HFFc6 (cell line): Measurements from ENCODE around the gene SLC12A5. TPM values are rescaled to one million over a fixed set of nuclear protein-coding genes. Genes with fewer than 3 reads are reported as not detected.
"Not testable (repeated sequence)": the region's sequence is repeated elsewhere in the genome, so short reads cannot be mapped to it uniquely, and the experiment has no call there.

Source experiments
- DNase-seq: peaks from one replicate; pipeline ENCODE4 v3.0.0-alpha.2; 2018
- H3K27ac Mint-ChIP-seq: 2 replicates; pipeline ENCODE4 v1.8.0; 2020; ENCODE audit warnings: mild to moderate bottlenecking, mixed read lengths
- H3K27me3 Mint-ChIP-seq: 2 replicates; pipeline ENCODE4 v1.8.0; 2021; ENCODE audit warnings: mild to moderate bottlenecking, moderate library complexity, mixed read lengths; ENCODE audit not compliant: insufficient read depth
- H3K36me3 Mint-ChIP-seq: 2 replicates; pipeline ENCODE4 v1.8.0; 2021; ENCODE audit warnings: low read depth, mixed read lengths
- H3K4me1 Mint-ChIP-seq: 2 replicates; pipeline ENCODE4 v1.8.0; 2020; ENCODE audit warnings: low read depth, mixed read lengths
- H3K4me3 Mint-ChIP-seq: 2 replicates; pipeline ENCODE4 v1.8.0; 2020; ENCODE audit warnings: mild to moderate bottlenecking, moderate library complexity, mixed read lengths
- H3K9me3 Mint-ChIP-seq: 2 replicates; pipeline ENCODE4 v1.8.0; 2020; ENCODE audit warnings: mild to moderate bottlenecking, mixed read lengths
- total RNA-seq, 6 experiments: library from RNA; stranded (reverse); fragmentation: NEBNext Ultra II Directional; extraction: Animal tissue kit (Norgen Biotek cat#: 25700); gene quantifications; 2 replicates in 1 of 6; 3 replicates in 5 of 6; pipeline ENCODE4 v1.2.3, GENCODE V29; 2021
- TF ChIP-seq, protein P1 (sequence below): fragments of 200-600 bp; sonication (generic); IDR thresholded peaks from 2 replicates; pipeline ENCODE4 v1.5.0; 2021; ENCODE audit warnings: antibody characterized with exemption, mild to moderate bottlenecking

SLC12A5 gene
- total RNA-seq, 6 experiments from 2014 or later = 0.18 to 0.82 (median 0.52) TPM; not detected in 1

DNA sequence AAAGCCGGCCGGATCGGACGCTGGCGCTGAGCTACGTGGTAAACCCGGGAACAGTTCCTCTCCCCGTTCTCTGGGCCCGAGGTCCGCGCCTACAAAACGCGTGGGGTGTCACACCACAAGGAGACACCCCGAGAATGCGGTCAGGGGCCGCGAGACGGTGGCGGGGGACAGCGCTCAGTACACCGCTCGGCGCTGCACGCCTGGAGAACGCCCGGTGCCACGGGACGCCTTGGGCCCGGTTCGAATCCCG, 60.1 kb downstream of the SLC12A5 start:
- Mint-ChIP-seq H3K27me3 (peaks cover 4% of the 10 kb centered on the region), H3K27ac (peak overlapping the region; percentile 96), H3K4me3 (peak overlapping the region; percentile 95), H3K4me1 (peaks cover 54% of the 10 kb centered on the region), H3K36me3 (0 out of 2 replicates have a peak, but pooled peaks cover 4% of the 10 kb centered on the region), H3K9me3 (no peaks in the 10 kb centered on the region; the same call in 1 of the 2 replicates)
- TF ChIP-seq, protein P1, sequence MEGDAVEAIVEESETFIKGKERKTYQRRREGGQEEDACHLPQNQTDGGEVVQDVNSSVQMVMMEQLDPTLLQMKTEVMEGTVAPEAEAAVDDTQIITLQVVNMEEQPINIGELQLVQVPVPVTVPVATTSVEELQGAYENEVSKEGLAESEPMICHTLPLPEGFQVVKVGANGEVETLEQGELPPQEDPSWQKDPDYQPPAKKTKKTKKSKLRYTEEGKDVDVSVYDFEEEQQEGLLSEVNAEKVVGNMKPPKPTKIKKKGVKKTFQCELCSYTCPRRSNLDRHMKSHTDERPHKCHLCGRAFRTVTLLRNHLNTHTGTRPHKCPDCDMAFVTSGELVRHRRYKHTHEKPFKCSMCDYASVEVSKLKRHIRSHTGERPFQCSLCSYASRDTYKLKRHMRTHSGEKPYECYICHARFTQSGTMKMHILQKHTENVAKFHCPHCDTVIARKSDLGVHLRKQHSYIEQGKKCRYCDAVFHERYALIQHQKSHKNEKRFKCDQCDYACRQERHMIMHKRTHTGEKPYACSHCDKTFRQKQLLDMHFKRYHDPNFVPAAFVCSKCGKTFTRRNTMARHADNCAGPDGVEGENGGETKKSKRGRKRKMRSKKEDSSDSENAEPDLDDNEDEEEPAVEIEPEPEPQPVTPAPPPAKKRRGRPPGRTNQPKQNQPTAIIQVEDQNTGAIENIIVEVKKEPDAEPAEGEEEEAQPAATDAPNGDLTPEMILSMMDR = no peak
- DNase-seq = peak; percentile 7

DNA sequence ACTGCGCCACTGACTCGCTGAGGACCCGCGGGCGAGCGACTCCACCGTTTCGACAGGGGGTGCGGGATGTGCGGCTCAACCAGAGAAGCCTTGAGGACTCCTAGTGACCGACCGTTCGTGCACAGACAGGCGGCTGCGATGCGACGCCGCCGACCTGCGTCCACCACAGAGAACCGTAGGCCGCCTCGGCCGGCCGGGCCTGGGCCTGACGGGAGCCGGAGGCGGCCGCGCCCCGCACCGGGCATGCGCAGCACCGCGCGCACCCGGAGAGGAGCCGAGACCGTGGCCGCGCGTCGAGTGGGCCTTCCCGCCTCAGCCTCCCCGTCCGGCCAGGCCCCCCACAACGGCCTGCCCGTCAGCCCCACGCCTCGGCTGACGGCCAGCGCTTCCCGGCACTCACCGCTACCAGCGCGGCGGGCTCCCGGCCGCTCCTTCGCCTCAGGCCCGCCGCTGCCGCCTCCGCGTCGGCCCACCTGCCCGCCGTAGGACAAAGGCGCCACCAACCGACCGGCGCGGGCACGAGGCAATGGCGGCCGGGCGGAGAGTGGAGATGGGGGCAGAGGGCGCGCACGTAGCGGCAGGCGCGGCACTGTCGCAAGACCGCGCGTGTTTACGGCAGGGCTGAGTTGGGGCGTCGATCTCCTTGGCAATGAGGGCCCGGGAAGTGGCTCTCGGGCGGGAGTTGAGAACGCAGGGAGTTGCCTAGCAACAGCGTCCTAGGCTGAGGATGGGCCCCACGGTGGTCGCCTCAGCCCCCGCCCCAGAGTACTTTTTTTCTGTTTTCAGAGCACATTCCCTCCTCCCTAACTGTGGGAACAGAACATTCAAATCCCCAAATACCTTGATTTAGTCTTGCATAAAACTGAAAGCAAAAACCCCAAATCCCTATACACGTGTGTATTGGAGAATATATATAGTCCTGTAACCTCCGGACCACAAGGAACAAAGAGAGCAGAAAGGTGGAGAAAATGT, 60.7 kb downstream of the SLC12A5 start, which contains the start of gene NCOA5:
TSS of gene NCOA5 (minus strand) at position 546 of the 972 bp plus-strand sequence. CDS start 10,538 bp downstream, outside the sequence.
- TF ChIP-seq, protein P1 = peak; percentile 69
- Mint-ChIP-seq H3K27ac (peak within 1 kb of the TSS; percentile 96), H3K4me3 (peak within 1 kb of the TSS; percentile 95), H3K9me3 (no peaks in the 10 kb centered on the region; the same call in 1 of the 2 replicates), H3K36me3 (0 out of 2 replicates have a peak, but pooled peaks cover 4% of the 10 kb centered on the region), H3K4me1 (peaks cover 50% of the 10 kb centered on the region), H3K27me3 (peaks cover 7% of the 10 kb centered on the region)
- DNase-seq = peak; percentile 95

DNA sequence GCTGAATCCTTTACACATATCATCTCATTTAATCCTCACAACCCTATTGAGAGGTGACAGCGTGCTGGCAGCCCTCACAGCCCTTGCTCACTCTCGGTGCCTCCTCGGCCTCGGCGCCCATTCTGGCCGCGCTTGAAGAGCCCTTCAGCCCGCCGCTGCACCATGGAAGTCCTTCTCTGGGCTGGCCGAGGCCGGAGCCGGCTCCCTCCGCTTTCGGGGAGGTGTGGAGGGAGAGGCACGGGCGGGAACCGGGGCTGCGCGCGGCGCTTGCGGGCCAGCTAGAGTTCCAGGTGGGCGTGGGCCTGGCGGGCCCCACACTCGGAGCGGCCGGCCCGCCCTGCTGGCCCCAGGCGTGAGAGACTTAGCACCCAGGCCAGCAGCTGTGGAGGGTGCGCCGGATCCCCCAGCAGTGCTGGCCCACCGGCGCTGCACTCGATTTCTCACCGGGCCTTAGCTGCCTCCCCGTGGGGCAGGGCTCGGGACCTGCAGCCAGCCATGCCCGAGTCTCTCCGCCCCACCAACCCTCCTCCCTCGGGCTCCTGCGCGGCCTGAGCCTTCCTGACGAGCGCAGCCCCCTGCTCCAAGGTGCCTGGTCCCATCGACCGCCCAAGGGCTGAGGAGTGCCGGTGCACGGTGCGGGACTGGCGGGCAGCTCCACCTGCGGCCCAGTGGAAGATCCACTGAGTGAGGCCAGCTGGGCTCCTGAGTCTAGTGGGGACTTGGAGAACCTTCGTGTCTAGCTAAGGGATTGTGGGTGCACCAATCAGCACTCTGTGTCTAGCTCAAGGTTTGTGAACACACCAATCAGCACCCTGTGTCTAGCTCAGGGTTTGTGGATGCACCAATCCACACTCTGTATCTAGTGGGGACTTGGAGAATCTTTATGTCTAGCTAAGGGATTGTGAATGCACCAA, 62.9 kb downstream of the SLC12A5 start:
- not testable (repeated sequence) for H3K4me3 Mint-ChIP-seq, H3K36me3 Mint-ChIP-seq, H3K9me3 Mint-ChIP-seq

DNA sequence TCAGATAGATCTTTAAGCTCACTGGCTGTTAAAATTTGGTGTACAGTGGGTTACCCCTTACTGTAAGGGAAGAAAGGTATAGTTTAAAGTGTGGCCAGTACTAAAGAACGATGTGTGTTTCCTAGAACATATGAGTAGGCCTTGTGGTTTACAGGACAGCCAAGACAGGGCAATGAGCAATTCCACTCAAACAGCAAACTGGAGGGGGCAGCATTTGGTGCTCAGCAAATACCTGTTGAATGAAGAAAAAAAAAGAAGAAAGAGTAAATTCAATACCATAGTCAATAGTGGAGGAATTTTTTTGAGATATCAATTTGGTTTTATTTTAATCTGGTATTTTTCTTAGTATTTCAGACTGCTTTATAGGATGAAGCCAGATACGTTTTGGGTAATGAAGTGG, 64.5 kb downstream of the SLC12A5 start:
- Mint-ChIP-seq H3K4me3 (no peak overlapping the region), H3K36me3 (0 out of 2 replicates have a peak, but pooled peaks cover 4% of the 10 kb centered on the region), H3K27me3 (peaks cover 12% of the 10 kb centered on the region), H3K9me3 (no peaks in the 10 kb centered on the region; the same call in 1 of the 2 replicates), H3K27ac (no peak overlapping the region), H3K4me1 (peaks cover 12% of the 10 kb centered on the region)
- no peak for DNase-seq
- TF ChIP-seq, protein P1 = no peak; the same call in 1 of the 2 replicates

More for the DNA sequence above, 62.9 kb downstream of the SLC12A5 start:
- not testable (repeated sequence) for DNase-seq, H3K27ac Mint-ChIP-seq, H3K27me3 Mint-ChIP-seq
- peaks cover 29% of the 10 kb centered on the region for H3K4me1 Mint-ChIP-seq

DNA sequence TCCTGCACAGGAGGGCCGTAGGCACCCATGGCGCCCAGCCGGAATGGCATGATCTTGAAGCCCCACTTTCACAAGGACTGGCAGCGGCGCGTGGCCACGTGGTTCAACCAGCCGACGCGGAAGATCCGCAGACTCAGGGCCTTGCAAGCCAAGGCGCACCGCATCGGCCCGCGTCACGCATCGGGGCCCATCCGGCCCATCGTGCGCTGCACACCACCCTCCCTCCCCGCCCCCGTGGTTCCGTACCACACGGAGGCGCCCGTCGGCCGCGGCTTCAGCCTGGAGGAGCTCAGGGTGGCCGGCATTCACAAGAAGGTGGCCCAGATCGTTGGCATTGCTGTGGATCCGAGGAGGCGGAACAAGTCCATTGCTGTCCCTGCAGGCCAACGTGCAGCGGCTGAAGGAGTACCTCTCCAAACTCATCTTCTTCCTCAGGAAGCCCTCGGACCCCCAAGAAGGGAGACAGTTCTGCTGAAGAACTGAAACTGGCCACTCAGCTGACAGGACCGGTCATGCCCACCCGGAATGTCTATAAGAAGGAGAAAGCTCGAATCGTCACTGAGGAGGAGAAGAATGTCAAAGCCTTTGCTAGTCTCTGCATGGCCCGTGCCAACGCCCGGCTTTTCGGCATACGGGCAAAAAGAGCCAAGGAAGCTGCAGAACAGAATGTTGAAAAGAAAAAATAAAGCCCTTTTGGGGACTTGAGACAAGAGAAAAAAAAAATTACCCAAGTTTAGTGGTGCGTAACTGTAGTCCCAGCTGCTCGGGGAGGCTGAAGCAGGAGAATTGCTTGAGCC, 70.7 kb downstream of the SLC12A5 start:
- no peak for DNase-seq
- no peaks in the 10 kb centered on the region for H3K4me1 Mint-ChIP-seq
- no peak overlapping the region for H3K4me3 Mint-ChIP-seq
- H3K36me3 Mint-ChIP-seq = no peaks in the 10 kb centered on the region
- no peak overlapping the region for H3K27ac Mint-ChIP-seq
- TF ChIP-seq, protein P1 = no peak; the same call in 1 of the 2 replicates
- H3K9me3 Mint-ChIP-seq = peaks cover 4% of the 10 kb centered on the region; the same call in 1 of the 2 replicates
- H3K27me3 Mint-ChIP-seq = peaks cover 30% of the 10 kb centered on the region

DNA sequence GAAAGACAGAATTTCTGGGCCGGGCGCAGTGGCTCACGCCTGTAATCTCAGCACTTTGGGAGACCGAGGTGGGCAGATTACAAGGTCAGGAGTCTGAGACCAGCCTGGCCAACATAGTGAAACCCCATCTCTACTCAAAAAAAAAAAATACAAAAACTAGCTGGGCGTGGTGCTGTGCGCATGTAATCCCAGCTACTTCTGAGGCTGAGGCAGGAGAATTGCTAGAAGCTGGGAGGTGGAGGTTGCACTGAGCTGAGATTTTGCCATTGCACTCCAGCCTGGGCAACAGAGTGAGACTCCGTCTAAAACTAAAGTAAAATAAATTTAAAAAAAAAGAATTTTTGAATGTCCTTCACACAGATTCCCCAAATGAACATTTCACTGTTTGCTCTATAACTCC, 71.4 kb downstream of the SLC12A5 start:
- peaks cover 35% of the 10 kb centered on the region for H3K27me3 Mint-ChIP-seq
- not testable (repeated sequence) for DNase-seq, H3K27ac Mint-ChIP-seq, H3K9me3 Mint-ChIP-seq, H3K4me3 Mint-ChIP-seq, H3K36me3 Mint-ChIP-seq, H3K4me1 Mint-ChIP-seq
